ENCODE results near the gene PPARD.
"Not testable (repeated sequence)": the region's sequence is repeated elsewhere in the genome, so short reads cannot be mapped to it uniquely, and the experiment has no call there.

Gene PPARD

DNA sequence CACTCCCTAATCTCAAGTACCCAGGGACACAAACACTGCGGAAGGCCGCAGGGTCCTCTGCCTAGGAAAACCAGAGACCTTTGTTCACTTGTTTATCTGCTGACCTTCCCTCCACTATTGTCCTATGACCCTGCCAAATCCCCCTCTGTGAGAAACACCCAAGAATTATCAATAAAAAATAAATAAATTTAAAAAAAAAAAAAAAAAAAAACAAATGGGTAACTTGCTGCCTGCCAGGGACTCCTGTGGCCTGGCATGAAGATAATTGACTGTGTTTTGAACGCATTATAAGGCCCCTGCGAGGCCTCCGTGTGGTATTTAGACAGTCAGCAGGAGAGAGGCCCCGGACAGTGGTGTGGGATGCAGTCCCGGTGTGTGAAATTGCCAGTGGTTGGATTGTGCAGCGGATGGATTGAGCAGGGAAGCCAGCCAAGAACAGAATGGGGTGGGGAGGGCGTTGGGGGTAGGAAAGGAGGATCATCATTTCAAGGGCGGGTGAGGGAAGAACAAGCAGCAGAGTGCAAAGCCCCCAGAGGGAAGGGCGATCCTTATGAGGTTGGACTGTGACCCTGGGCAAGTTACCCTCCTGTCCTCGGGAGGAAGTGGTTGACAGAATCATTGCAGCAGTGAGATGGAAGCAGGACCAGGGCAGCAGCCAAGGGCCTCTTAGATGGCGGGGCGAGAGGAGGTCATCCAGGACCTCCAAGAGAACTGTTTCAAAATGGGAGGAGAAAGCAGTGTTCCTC, 43.3 kb downstream of the PPARD start:
- TF ChIP-seq, protein P1, sequence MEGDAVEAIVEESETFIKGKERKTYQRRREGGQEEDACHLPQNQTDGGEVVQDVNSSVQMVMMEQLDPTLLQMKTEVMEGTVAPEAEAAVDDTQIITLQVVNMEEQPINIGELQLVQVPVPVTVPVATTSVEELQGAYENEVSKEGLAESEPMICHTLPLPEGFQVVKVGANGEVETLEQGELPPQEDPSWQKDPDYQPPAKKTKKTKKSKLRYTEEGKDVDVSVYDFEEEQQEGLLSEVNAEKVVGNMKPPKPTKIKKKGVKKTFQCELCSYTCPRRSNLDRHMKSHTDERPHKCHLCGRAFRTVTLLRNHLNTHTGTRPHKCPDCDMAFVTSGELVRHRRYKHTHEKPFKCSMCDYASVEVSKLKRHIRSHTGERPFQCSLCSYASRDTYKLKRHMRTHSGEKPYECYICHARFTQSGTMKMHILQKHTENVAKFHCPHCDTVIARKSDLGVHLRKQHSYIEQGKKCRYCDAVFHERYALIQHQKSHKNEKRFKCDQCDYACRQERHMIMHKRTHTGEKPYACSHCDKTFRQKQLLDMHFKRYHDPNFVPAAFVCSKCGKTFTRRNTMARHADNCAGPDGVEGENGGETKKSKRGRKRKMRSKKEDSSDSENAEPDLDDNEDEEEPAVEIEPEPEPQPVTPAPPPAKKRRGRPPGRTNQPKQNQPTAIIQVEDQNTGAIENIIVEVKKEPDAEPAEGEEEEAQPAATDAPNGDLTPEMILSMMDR (IDR thresholded peaks at IDR 0.05): no peak
- Histone ChIP-seq H3K27me3 (peaks cover 18% of the 10 kb centered on the region), H3K9me3 (no peaks in the 10 kb centered on the region), H3K36me3 (no peaks in the 10 kb centered on the region), H3K27ac (no peak overlapping the region), H3K4me3 (ENCODE audit: low read depth in 1 of 2, low read length in 1 of 2) (no peak overlapping the region), H3K4me1 (ENCODE audit: control insufficient read depth in 1 of 2, insufficient read depth in 1 of 2, low read depth in 1 of 2, low read length in 1 of 2) (no peaks in the 10 kb centered on the region)

DNA sequence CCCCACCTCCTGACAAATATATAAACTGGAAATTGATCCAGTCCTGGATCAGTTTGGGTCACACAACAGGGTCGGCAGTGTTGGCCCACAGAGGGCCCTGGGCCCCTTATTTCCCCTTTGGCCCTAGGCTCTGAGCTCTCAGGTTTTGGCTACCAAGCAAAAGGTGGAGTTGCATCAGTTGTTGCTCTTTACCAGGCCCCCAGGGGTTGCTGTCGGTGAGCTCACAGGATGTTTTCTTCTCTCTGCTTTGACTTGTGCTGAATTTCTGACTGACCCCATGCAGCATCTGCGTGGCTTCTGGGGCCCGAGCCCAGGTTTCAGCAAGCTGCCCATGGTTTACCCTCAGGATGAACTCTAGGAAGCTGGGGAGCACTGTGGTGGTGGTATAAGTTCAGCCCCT, 44.6 kb downstream of the PPARD start:
- H3K9me3 ChIP-seq: no peaks in the 10 kb centered on the region
- no peaks in the 10 kb centered on the region for H3K36me3 ChIP-seq
- TF ChIP-seq, protein P1 (IDR thresholded peaks at IDR 0.05): no peak
- H3K27me3 ChIP-seq: peaks cover 7% of the 10 kb centered on the region
- no peak overlapping the region for H3K27ac ChIP-seq
- H3K4me1 ChIP-seq (ENCODE audit: control insufficient read depth in 1 of 2, insufficient read depth in 1 of 2, low read depth in 1 of 2, low read length in 1 of 2): no peaks in the 10 kb centered on the region
- no peak overlapping the region for H3K4me3 ChIP-seq (ENCODE audit: low read depth in 1 of 2, low read length in 1 of 2)

DNA sequence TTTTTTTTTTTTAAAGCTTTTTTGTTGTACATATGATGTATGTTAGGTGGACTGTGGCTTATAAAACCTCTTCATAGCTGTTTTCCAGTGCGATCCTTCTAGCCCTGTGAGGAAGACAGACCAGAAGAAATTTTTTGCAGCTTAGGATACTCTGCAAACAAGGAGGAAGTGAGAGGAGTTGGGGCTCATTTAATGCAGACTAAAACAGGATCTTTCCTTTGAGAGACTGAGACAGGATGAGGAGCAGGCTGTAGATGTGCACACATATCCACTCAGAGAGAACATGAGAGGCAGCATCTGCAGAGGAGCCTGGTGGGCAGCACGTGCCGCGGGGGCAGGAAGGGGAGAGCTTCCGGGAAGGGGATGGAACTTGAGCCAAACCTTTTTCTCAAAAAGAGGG, 45.7 kb downstream of the PPARD start:
- Histone ChIP-seq H3K4me3 (ENCODE audit: low read depth in 1 of 2, low read length in 1 of 2) (no peak overlapping the region), H3K27ac (no peak overlapping the region), H3K9me3 (no peaks in the 10 kb centered on the region), H3K4me1 (ENCODE audit: control insufficient read depth in 1 of 2, insufficient read depth in 1 of 2, low read depth in 1 of 2, low read length in 1 of 2) (no peaks in the 10 kb centered on the region), H3K36me3 (no peaks in the 10 kb centered on the region), H3K27me3 (peaks cover 6% of the 10 kb centered on the region)
- TF ChIP-seq, protein P1 (IDR thresholded peaks at IDR 0.05): no peak

DNA sequence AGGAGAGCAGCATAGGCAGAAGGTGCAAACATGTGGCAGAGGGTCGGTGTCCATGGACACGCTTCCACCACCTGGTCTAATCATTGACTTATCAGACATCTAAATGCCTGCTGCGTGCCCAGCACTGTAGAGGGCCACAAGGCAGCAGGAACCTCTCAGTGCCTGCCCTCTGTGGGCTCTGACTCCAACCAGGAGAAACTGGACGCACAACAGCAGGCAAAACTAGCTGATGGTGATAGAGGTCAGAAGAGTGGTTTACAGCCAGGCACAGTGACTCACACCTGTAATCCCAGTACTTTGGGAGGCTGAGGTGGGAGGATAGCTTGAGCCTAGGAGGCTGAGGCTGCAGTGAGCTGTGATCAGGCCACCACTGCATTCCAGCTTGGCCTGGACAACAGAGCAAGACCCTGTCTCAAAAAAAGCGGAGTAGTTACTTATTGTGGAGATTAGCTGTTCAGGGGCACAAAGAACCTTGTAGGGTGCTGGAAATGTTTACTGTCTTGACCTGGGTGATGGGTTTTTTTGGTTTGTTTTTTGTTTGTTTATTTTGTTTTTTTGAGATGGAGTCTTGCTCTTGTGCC, 46.5 kb downstream of the PPARD start:
- no peaks in the 10 kb centered on the region for H3K4me1 ChIP-seq (ENCODE audit: control insufficient read depth in 1 of 2, insufficient read depth in 1 of 2, low read depth in 1 of 2, low read length in 1 of 2)
- no peak overlapping the region for H3K4me3 ChIP-seq (ENCODE audit: low read depth in 1 of 2, low read length in 1 of 2)
- H3K27me3 ChIP-seq: peaks cover 13% of the 10 kb centered on the region
- H3K9me3 ChIP-seq: no peaks in the 10 kb centered on the region
- no peak overlapping the region for H3K27ac ChIP-seq
- H3K36me3 ChIP-seq: no peaks in the 10 kb centered on the region
- TF ChIP-seq, protein P1 (IDR thresholded peaks at IDR 0.05): no peak

DNA sequence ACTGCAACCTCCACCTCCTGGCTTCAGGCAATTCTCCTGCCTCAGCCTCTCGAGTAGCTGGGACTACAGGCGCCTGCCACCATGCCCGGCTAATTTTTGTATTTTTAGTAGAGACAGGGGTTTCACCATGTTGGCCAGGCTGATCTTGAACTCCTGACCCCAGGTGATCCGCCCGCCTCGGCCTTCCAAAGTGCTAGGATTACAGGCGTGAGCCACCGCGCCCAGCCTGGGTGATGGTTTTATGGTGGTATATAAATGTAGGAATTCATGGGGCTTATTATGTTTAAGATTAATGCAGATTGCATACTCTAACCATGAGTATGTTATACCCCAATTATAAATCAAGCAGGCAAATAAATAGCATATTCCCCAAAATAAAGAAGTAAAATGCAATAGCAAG, 47.0 kb downstream of the PPARD start:
- not testable (repeated sequence) for H3K4me1 ChIP-seq (ENCODE audit: control insufficient read depth in 1 of 2, insufficient read depth in 1 of 2, low read depth in 1 of 2, low read length in 1 of 2); H3K36me3 ChIP-seq; H3K9me3 ChIP-seq; H3K4me3 ChIP-seq (ENCODE audit: low read depth in 1 of 2, low read length in 1 of 2); H3K27ac ChIP-seq
- peaks cover 16% of the 10 kb centered on the region for H3K27me3 ChIP-seq

DNA sequence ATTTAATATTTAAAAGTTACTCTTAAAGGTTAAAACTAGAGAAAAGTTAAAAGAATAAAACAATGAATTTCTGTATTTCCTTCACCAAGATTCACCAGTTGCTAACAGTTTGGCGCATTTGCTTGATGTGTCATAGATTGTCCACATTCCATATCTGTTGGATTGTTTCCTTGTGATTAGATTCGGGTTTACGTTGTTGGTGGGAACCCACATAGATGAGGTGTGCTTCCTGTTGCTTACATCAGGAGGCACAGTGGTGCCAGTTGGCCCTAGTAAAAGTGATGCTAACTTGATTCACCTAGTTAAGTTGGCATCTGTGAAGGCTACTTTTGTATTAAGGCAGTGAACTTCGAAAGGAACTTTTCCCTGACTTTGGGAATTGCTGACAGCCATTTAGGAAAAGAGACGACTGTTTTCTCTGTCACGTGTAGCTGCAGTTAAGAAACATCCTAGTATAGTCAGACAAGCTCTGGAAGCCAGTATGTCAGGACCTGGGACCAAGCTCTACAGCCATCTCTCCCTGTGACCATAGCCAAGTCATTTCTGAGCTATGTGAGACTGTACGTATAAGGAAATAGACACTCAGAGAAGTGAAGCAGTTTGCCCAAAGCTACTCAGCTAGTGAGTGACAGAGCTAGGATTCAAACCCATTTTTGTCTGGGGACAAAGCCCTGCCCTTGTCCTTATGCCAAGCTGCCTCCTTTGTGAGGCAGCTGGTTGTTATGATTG, 49.0 kb downstream of the PPARD start:
- Histone ChIP-seq H3K4me1 (ENCODE audit: control insufficient read depth in 1 of 2, insufficient read depth in 1 of 2, low read depth in 1 of 2, low read length in 1 of 2) (no peaks in the 10 kb centered on the region), H3K36me3 (no peaks in the 10 kb centered on the region), H3K27me3 (peaks cover 16% of the 10 kb centered on the region), H3K4me3 (ENCODE audit: low read depth in 1 of 2, low read length in 1 of 2) (no peak overlapping the region), H3K27ac (no peak overlapping the region), H3K9me3 (no peaks in the 10 kb centered on the region)
- TF ChIP-seq, protein P1 (IDR thresholded peaks at IDR 0.05): no peak

All from neutrophil (primary cell).